ENCODE measurements around the gene RPS27L.

GRCh38 chr15:63186065-63186464, 28.8 kb upstream of the RPS27L start:
- TF ChIP-seq, protein P1, sequence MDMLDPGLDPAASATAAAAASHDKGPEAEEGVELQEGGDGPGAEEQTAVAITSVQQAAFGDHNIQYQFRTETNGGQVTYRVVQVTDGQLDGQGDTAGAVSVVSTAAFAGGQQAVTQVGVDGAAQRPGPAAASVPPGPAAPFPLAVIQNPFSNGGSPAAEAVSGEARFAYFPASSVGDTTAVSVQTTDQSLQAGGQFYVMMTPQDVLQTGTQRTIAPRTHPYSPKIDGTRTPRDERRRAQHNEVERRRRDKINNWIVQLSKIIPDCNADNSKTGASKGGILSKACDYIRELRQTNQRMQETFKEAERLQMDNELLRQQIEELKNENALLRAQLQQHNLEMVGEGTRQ (CRISPR knock-in tag; IDR thresholded peaks at IDR 0.05) = no peak
- TF ChIP-seq, protein P2, sequence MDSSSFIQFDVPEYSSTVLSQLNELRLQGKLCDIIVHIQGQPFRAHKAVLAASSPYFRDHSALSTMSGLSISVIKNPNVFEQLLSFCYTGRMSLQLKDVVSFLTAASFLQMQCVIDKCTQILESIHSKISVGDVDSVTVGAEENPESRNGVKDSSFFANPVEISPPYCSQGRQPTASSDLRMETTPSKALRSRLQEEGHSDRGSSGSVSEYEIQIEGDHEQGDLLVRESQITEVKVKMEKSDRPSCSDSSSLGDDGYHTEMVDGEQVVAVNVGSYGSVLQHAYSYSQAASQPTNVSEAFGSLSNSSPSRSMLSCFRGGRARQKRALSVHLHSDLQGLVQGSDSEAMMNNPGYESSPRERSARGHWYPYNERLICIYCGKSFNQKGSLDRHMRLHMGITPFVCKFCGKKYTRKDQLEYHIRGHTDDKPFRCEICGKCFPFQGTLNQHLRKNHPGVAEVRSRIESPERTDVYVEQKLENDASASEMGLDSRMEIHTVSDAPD (CRISPR knock-in tag; IDR thresholded peaks at IDR 0.05) = no peak
- no peak for TF ChIP-seq ZKSCAN8 (CRISPR knock-in tag; IDR thresholded peaks at IDR 0.05)
- no peak for TF ChIP-seq POLR2AphosphoS2 (IDR thresholded peaks at IDR 0.05; ENCODE audit: low read length)

Data from K562 (cell line).